WI38 (cell line): ENCODE measurements around the gene DNAI1.

Experiments
- H3K4me3 ChIP-seq: 2 replicates; pipeline ENCODE4 v1.5.1; 2011; ENCODE audit warnings: low read depth, mild to moderate bottlenecking, control low read depth, low read length
- TF ChIP-seq, protein P1 (sequence below): IDR thresholded peaks from 2 replicates; pipeline ENCODE4 v1.5.1; 2012; ENCODE audit warnings: low read depth, mild to moderate bottlenecking, control low read depth, low read length

DNAI1 gene

DNA sequence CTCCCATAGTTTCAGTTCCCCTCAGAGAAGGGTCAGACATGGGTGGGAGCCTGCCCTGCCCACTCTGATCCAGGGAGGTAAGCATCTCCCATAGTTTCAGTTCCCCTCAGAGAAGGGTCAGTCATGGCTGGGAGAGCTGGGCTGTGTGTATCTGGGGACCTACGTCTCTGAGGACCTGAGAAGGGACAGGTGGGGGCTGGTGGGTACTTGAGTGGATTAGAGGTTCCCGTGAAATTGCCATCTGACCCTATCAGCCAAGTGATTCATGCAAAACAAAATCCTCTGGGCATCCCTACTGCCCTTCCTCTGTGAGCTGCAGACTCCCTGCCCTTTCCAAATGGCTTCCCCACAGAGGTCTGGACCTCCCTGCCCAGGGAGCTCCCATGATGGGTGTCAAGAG, 60.3 kb downstream of the DNAI1 start:
- TF ChIP-seq, protein P1, sequence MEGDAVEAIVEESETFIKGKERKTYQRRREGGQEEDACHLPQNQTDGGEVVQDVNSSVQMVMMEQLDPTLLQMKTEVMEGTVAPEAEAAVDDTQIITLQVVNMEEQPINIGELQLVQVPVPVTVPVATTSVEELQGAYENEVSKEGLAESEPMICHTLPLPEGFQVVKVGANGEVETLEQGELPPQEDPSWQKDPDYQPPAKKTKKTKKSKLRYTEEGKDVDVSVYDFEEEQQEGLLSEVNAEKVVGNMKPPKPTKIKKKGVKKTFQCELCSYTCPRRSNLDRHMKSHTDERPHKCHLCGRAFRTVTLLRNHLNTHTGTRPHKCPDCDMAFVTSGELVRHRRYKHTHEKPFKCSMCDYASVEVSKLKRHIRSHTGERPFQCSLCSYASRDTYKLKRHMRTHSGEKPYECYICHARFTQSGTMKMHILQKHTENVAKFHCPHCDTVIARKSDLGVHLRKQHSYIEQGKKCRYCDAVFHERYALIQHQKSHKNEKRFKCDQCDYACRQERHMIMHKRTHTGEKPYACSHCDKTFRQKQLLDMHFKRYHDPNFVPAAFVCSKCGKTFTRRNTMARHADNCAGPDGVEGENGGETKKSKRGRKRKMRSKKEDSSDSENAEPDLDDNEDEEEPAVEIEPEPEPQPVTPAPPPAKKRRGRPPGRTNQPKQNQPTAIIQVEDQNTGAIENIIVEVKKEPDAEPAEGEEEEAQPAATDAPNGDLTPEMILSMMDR = no peak
- H3K4me3 ChIP-seq = no peak overlapping the region

DNA sequence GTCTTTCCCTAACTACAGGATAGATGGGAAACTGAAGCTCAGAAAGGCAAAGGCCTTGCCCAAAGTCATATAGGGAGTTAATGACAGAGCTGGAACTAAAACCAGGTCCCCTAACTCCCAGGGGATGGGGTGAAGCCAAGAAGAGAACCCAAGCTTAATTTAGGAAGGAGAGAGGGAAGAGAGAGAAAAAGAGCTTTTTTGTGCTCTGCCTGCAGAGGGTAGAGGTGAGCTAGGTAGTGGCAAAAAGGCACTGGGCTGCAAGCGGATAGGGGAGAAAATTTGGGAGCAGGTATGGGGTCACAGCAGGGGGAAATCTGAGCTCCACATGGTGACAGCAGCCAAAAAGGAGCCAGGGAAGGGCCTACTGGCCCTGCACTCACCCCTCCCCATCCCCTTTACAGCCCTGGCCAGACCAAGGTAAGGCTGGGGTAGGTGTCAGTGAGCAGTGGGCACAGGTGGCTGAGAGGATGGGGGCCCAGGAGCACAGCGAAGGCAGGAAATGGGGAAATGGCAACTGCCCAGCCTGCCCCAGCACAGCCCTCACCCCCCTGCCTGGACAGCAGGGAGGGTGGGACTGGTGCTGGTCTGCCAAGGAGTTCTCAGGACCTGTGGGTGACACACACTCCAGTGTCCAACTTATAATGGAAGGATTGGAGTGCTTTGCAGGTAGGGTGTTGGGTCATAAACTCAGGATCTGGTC, 60.9 kb downstream of the DNAI1 start:
- TF ChIP-seq, protein P1 = no peak

GRCh38 chr9:34520096-34520495, 61.5 kb downstream of the DNAI1 start:
- TF ChIP-seq, protein P1 = no peak
- H3K4me3 ChIP-seq = no peak overlapping the region

More for the DNA sequence above, 60.9 kb downstream of the DNAI1 start:
- no peak overlapping the region for H3K4me3 ChIP-seq

DNA sequence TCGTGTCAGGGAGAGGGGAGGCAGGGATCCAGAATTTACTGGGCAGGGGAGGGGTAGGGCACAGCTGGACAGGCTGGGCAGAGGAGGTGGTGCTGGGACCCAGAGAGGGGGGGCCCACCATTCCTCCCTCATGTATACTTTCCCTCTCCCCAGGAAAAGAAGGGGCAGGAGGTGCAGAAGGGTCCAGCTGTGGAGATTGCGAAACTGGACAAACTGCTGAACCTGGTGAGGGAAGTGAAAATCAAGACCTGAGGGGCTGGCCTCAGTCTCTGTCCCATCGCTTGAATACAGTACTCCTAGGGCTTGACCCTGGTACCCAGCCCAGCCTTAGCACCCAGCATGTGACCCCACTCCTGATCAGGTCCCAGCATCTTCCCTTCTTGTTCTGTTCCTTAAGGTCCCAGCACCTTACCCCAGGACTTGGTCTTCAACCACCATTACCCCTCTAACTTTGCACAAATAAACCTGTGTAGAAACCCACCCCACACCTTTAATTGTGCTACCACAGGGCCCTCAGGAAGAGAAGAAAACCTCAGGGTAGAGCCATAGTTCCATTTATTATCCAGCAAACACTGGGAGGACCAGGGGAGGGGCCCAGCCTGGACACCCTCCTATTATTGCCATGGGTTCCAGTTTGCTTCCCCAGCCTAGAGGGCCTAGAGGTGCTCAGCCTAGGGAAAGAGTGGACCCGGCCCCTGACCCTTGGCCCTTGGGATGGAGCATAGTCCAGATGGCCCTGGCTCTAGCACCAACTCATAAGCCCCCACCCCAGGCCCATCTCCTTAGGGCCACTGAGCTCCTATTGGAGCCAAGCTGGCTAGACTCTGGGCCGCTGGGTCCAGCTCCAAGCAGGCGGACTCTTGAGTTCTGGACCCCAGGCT, 62.1 kb downstream of the DNAI1 start:
- no peak overlapping the region for H3K4me3 ChIP-seq
- TF ChIP-seq, protein P1 = no peak

DNA sequence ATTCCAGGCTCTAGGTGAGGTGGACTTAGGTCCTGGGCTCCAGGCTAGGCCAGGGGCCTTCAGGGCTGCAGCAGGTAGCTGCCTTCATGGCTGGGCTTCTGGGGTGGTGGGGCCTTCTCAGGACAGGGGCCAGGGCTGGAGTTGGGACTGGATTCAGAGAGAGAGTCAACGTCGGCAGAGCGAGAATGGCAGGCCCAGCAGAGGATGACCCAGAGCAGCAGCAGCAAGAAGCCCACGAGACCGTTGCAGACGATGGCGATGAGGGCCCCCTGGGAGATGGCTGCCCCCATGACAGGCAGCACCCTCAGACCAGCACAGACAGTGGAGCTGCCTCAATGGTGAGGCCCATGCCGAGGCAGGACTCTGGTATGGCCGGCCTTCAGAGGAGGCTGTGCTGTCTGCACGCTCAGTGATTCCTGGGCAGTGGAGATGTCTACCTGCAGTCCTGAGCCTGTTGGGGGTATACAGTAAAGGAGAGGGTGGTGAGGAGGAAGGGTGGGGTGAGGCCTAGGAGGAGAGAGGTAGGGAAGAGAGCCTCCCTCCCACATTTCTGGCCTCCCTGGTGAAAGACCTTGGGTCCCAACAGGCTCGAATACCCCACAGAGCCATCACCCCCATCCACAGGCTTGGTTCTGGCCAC, 62.9 kb downstream of the DNAI1 start:
- no peak overlapping the region for H3K4me3 ChIP-seq

DNA sequence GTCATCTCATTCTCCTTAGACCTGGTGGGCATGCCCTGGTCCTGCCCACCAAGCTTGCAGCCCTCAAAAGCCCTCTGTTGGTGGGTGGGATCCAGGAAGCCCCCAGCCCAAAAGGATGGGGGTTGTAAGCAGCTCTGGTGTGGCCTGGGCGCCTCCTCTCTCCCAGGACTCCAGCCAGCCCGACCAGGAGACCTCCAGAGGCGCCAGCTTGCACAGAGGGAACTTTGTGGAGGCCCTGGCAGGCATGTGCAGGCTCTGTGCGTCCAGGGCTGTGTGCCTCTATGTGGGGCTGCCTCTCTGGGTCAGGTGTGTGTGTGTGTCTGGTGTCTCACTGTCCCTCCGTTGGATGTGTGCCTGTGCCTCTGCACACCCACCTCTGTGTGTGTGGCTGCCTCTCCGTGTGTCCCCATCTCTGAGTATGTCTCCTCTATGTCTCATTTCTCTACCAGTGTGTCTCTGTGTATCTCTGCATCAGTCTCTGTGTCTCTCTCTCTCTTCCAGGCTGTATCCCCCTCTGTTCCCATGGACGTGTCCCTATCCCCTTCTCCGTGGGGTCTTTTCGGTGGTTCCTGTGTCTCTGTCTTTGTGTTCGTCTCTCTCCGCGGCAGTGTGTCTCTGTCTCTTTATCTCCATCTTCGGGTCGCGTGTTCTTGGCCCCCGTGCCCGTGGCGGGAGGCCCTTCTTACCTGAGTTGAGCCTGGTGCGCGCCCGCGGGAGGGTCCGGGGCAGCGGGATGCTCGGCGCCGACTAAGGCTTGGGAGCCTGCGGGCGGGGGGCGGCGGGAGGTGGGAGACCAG, 63.7 kb downstream of the DNAI1 start:
- H3K4me3 ChIP-seq = 0 out of 2 replicates have a peak overlapping the region, but pooled peaks have one; percentile 29
- TF ChIP-seq, protein P1 = no peak

More for the DNA sequence above, 62.9 kb downstream of the DNAI1 start:
- TF ChIP-seq, protein P1 = no peak
